ENCODE data around the gene CEACAM18.

DNA sequence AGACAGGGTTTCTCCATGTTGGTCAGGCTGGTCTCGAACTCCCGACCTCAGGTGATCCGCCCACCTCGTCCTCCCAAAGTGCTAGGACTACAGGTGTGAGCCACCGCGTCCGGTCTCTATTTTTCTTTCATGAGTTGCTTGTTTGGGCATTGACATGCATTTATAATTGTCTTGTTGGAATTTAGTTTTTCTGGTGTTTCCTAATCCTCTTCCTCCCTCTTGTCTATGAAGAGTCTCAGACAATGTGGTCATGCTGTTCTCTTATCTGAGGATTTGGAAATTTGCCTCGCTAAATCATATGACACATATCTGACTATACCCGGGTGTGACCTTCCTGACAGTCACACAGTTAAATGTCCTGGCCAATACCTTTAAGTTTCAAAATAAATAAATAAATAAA, 7.4 kb upstream of the CEACAM18 start:
- TF ChIP-seq SMC3 (IDR thresholded peaks at IDR 0.05; ENCODE audit: low read depth, low read length) = no peak
- no peak for TF ChIP-seq CTCF (conservative IDR thresholded peaks at IDR 0.05; ENCODE audit: low read depth, low read length)
- TF ChIP-seq POLR2A (IDR thresholded peaks at IDR 0.05; ENCODE audit: low read depth, low read length) = no peak
- TF ChIP-seq MAZ (IDR thresholded peaks at IDR 0.05; ENCODE audit: borderline replicate concordance, low read depth, low read length) = no peak
- TF ChIP-seq MXI1 (IDR thresholded peaks at IDR 0.05; ENCODE audit: borderline replicate concordance, low read depth, low read length) = no peak
- TF ChIP-seq, protein P1, sequence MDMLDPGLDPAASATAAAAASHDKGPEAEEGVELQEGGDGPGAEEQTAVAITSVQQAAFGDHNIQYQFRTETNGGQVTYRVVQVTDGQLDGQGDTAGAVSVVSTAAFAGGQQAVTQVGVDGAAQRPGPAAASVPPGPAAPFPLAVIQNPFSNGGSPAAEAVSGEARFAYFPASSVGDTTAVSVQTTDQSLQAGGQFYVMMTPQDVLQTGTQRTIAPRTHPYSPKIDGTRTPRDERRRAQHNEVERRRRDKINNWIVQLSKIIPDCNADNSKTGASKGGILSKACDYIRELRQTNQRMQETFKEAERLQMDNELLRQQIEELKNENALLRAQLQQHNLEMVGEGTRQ (IDR thresholded peaks at IDR 0.05; ENCODE audit: low read depth, low read length) = no peak
- no peak for TF ChIP-seq NFE2L2 (IDR thresholded peaks at IDR 0.05; ENCODE audit: low read depth, low read length)
- no peak for TF ChIP-seq ELK1 (IDR thresholded peaks at IDR 0.05; ENCODE audit: borderline replicate concordance, low read depth, low read length)

All from IMR-90 (cell line).